Measurements from ENCODE around the gene DRD2.

The DRD2 gene

DNA sequence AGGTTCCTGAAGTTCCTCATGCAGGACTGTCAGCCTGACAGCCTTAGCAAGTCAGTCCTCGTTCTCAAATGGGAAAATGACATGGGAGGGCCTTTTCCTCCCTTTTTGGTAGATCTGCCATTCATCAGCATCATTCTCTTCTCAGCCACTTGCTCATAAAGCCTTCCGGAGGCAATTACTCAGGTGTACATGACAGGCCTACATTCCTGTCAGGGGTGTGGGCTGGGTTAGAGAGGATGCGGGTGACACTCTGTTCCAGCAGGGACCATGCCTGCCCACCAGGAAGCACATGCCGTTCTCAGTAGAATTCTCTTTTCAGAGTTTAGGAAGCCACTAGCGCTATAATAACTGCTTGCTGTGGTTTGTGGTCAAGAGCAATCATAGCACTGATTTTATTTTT, 111.8 kb downstream of the DRD2 start:
- DNase-seq, result no peak

Data from activated CD4-positive, alpha-beta T cell treated with anti-CD3 and anti-CD28 coated beads for 4 hours (primary cell).